HG03066 (cell line): ENCODE results near the gene AFG3L2.
"Not testable (repeated sequence)": the region's sequence is repeated elsewhere in the genome, so short reads cannot be mapped to it uniquely, and the experiment has no call there.

Experiments
- ATAC-seq: cut with Tn5 transposase; IDR thresholded peaks from one replicate; pipeline ENCODE4 v1.9.1; 2021; ENCODE audit warnings: low read depth; ENCODE audit not compliant: unreplicated experiment

The AFG3L2 gene

GRCh38 chr18:12397793-12398192 lies 20.8 kb upstream of the AFG3L2 start:
- no peak for ATAC-seq

GRCh38 chr18:12397254-12397653 lies 20.2 kb upstream of the AFG3L2 start:
- ATAC-seq, result no peak

GRCh38 chr18:12394428-12394827 lies 17.4 kb upstream of the AFG3L2 start:
- ATAC-seq, result no peak

GRCh38 chr18:12393998-12394397 lies 17.0 kb upstream of the AFG3L2 start:
- no peak for ATAC-seq

GRCh38 chr18:12393510-12393909 lies 16.5 kb upstream of the AFG3L2 start:
- no peak for ATAC-seq

- ATAC-seq, result no peak
These were observed 14.6 kb upstream of the AFG3L2 start for GRCh38 chr18:12391487-12392165.

- ATAC-seq, result no peak
These were observed 11.4 kb upstream of the AFG3L2 start for GRCh38 chr18:12388442-12388841.

- no peak for ATAC-seq
These were observed 7.2 kb upstream of the AFG3L2 start for GRCh38 chr18:12384261-12384660.

GRCh38 chr18:12383759-12384158 lies 6.7 kb upstream of the AFG3L2 start:
- not testable (repeated sequence) for ATAC-seq

GRCh38 chr18:12382221-12382814 lies 5.3 kb upstream of the AFG3L2 start:
- ATAC-seq, result not testable (repeated sequence)

- not testable (repeated sequence) for ATAC-seq
These were observed 1.2 kb upstream of the AFG3L2 start for GRCh38 chr18:12378198-12378558.

GRCh38 chr18:12377556-12378197 lies 650 bp upstream of the AFG3L2 start:
- ATAC-seq, result peak; percentile 53

GRCh38 chr18:12376034-12376753 lies 833 bp downstream of the AFG3L2 start:
- no peak for ATAC-seq

GRCh38 chr18:12374401-12374800 lies 2.6 kb downstream of the AFG3L2 start:
- no peak for ATAC-seq

GRCh38 chr18:12373771-12374116 lies 3.3 kb downstream of the AFG3L2 start:
- ATAC-seq, result no peak

- no peak for ATAC-seq
These were observed 3.8 kb downstream of the AFG3L2 start for GRCh38 chr18:12373116-12373770.

GRCh38 chr18:12372406-12372805 lies 4.6 kb downstream of the AFG3L2 start:
- ATAC-seq, result no peak

- ATAC-seq, result no peak
These were observed 5.4 kb downstream of the AFG3L2 start for GRCh38 chr18:12371590-12371989.

GRCh38 chr18:12369211-12369610 lies 7.8 kb downstream of the AFG3L2 start:
- no peak for ATAC-seq

- ATAC-seq, result no peak
These were observed 10.2 kb downstream of the AFG3L2 start for GRCh38 chr18:12366784-12367183.

- no peak for ATAC-seq
These were observed 10.6 kb downstream of the AFG3L2 start for GRCh38 chr18:12366379-12366778.
